ENCODE data around the gene FRMPD4.

The FRMPD4 gene

GRCh38 chrX:12716574-12716973 is 578.3 kb downstream of the FRMPD4 start:
- CTCF ChIA-PET, result no interaction called here
- no peak for DNase-seq (ENCODE audit: extremely low spot score)
- POLR2A ChIA-PET, result no interaction called here
- TF ChIP-seq CTCF (IDR thresholded peaks at IDR 0.05; ENCODE audit: control extremely low read depth, extremely low read depth, low read depth, missing control alignments), result no peak

- TF ChIP-seq CTCF (IDR thresholded peaks at IDR 0.05; ENCODE audit: control extremely low read depth, extremely low read depth, low read depth, missing control alignments), result no peak
- ChIA-PET POLR2A (no interaction called here), CTCF (no interaction called here)
- DNase-seq (ENCODE audit: extremely low spot score), result no peak
Observed at GRCh38 chrX:12719837-12720236, 581.6 kb downstream of the FRMPD4 start.

- ChIA-PET POLR2A (no interaction called here), CTCF (no interaction called here)
- no peak for TF ChIP-seq CTCF (IDR thresholded peaks at IDR 0.05; ENCODE audit: control extremely low read depth, extremely low read depth, low read depth, missing control alignments)
- no peak for DNase-seq (ENCODE audit: extremely low spot score)
Observed at GRCh38 chrX:12721042-12721441, 582.8 kb downstream of the FRMPD4 start.

- no peak for DNase-seq (ENCODE audit: extremely low spot score)
- POLR2A ChIA-PET, result no interaction called here
- no peak for TF ChIP-seq CTCF (IDR thresholded peaks at IDR 0.05; ENCODE audit: control extremely low read depth, extremely low read depth, low read depth, missing control alignments)
- CTCF ChIA-PET, result no interaction called here
Observed at GRCh38 chrX:12722314-12722713, 584.0 kb downstream of the FRMPD4 start.

- ChIA-PET CTCF (no interaction called here), POLR2A (no interaction called here)
- TF ChIP-seq CTCF (IDR thresholded peaks at IDR 0.05; ENCODE audit: control extremely low read depth, extremely low read depth, low read depth, missing control alignments), result no peak
- DNase-seq (ENCODE audit: extremely low spot score), result no peak
Observed at GRCh38 chrX:12741416-12741815, 603.1 kb downstream of the FRMPD4 start.

GRCh38 chrX:12747433-12747832 is 609.2 kb downstream of the FRMPD4 start:
- DNase-seq (ENCODE audit: extremely low spot score), result no peak
- TF ChIP-seq CTCF (IDR thresholded peaks at IDR 0.05; ENCODE audit: control extremely low read depth, extremely low read depth, low read depth, missing control alignments), result no peak
- CTCF ChIA-PET, result no interaction called here
- POLR2A ChIA-PET, result no interaction called here

- no peak for TF ChIP-seq CTCF (IDR thresholded peaks at IDR 0.05; ENCODE audit: control extremely low read depth, extremely low read depth, low read depth, missing control alignments)
- ChIA-PET CTCF (interaction anchor here (1.2 to 4.4 kb wide), 2 partner anchors 12 to 19 kb away, joined by 3 to 22 read pairs; no protein-coding TSS in a partner anchor), POLR2A (no interaction called here)
- no peak for DNase-seq (ENCODE audit: extremely low spot score)
Observed at GRCh38 chrX:12751887-12752286, 613.6 kb downstream of the FRMPD4 start.

Data from GM10248 (cell line).